ENCODE data around the gene DGKI. TPM values are rescaled to one million over a fixed set of nuclear protein-coding genes. Genes with fewer than 3 reads are reported as not detected.
A peak's percentile ranks its signal among the peaks of the same experiment; 100 is the strongest.

Gene DGKI
- polyA plus RNA-seq, 2 of the 4 experiments (the other 2 are of a cell fraction), result 0.05 to 0.08 TPM

GRCh38 chr7:137656227-137656849 lies 190.4 kb downstream of the DGKI start (continued):
- TF ChIP-seq ELK1 (IDR thresholded peaks at IDR 0.05; ENCODE audit: low read depth, low read length) (no peak), ESRRA (IDR thresholded peaks at IDR 0.05; ENCODE audit: borderline replicate concordance, low read length) (no peak)

GRCh38 chr7:137655804-137656203 lies 191.0 kb downstream of the DGKI start:
- DNase-seq (ENCODE audit: low read depth in 1 of 2, low spot score in 1 of 2), result no peak
- H3K4me1 ChIP-seq, result no peaks in the 10 kb centered on the region
- ATAC-seq, result peak in 1 of 2 experiments; percentile 50; a peak in 3 of 6 replicates
- 58% methylated on average over 6 of the region's 6 CpGs for WGBS (ENCODE audit: missing lambda C conversion rate)
- POLR2A ChIA-PET, result no interaction called here
- CTCF ChIA-PET, result interaction anchor here (0.6 to 9.1 kb wide), 45 partner anchors 9 to 368 kb away, joined by 3 to 111 read pairs (median 5); partner anchors contain the start of gene CREB3L2
- TF ChIP-seq SMC3 (IDR thresholded peaks at IDR 0.05), result no peak
- TF ChIP-seq EP300 (IDR thresholded peaks at IDR 0.05), result no peak
- no peak for TF ChIP-seq NPAS2 (CRISPR knock-in tag; IDR thresholded peaks at IDR 0.05; ENCODE audit: borderline replicate concordance)
- TF ChIP-seq FOSB (CRISPR knock-in tag; IDR thresholded peaks at IDR 0.05), result no peak
- no peak for TF ChIP-seq FOXS1 (CRISPR knock-in tag; IDR thresholded peaks at IDR 0.05)
- no peak for TF ChIP-seq HOXA7 (CRISPR knock-in tag; IDR thresholded peaks at IDR 0.05)
- no peak for TF ChIP-seq RAD21 (conservative IDR thresholded peaks at IDR 0.05 in 1 of 2, IDR thresholded peaks at IDR 0.05 in 1 of 2)
- no peak for TF ChIP-seq TP53 (CRISPR knock-in tag; IDR thresholded peaks at IDR 0.05)
- no peak for TF ChIP-seq MAZ (IDR thresholded peaks at IDR 0.05; ENCODE audit: borderline replicate concordance, low read depth, low read length)
- no peak for TF ChIP-seq GATA3 (IDR thresholded peaks at IDR 0.05; ENCODE audit: borderline replicate concordance)
- no peak for TF ChIP-seq KDM5A (IDR thresholded peaks at IDR 0.05)
- no peak for TF ChIP-seq ZNF302 (CRISPR knock-in tag; IDR thresholded peaks at IDR 0.05)
- no peak for TF ChIP-seq EHMT2 (IDR thresholded peaks at IDR 0.05; ENCODE audit: low read depth)
- no peak for TF ChIP-seq ATOH8 (CRISPR knock-in tag; IDR thresholded peaks at IDR 0.05; ENCODE audit: low read depth)
- TF ChIP-seq PHF8 (IDR thresholded peaks at IDR 0.05; ENCODE audit: borderline replicate concordance, low read depth), result no peak
- H3K4me3 ChIP-seq, result no peak overlapping the region
- H3K4me2 ChIP-seq, result no peak overlapping the region
- no peaks in the 10 kb centered on the region for H3K9me3 ChIP-seq
- FAIRE-seq, result no peak
- no peak overlapping the region for H3K27ac ChIP-seq

GRCh38 chr7:137652721-137653120 lies 194.1 kb downstream of the DGKI start:
- ATAC-seq (no peak), FAIRE-seq (no peak), DNase-seq (ENCODE audit: low read depth in 1 of 2, low spot score in 1 of 2) (no peak)
- ChIA-PET POLR2A (no interaction called here), CTCF (interaction anchor here (0.6 to 9.1 kb wide), 2 partner anchors 250 to 360 kb away, joined by 3 to 111 read pairs; no protein-coding TSS in a partner anchor)
- H3K4me1 ChIP-seq, result no peaks in the 10 kb centered on the region
- H3K4me3 ChIP-seq, result no peak overlapping the region
- no peak for TF ChIP-seq POLR2AphosphoS2 (conservative IDR thresholded peaks at IDR 0.05; ENCODE audit: low read length)
- TF ChIP-seq HMGXB4 (CRISPR knock-in tag; IDR thresholded peaks at IDR 0.05; ENCODE audit: borderline replicate concordance), result no peak
- TF ChIP-seq BHLHE40 (IDR thresholded peaks at IDR 0.05; ENCODE audit: low read depth, low read length), result no peak
- H3K4me2 ChIP-seq, result no peak overlapping the region
- no peak overlapping the region for H3K27ac ChIP-seq
- no peaks in the 10 kb centered on the region for H3K9me3 ChIP-seq
- whole genome bisulfite sequencing (ENCODE audit: missing lambda C conversion rate), result 0% methylated on average over 1 of the region's 1 CpG
